ENCODE results near the gene PATZ1. TPM values are rescaled to one million over a fixed set of nuclear protein-coding genes. Genes with fewer than 3 reads are reported as not detected.

The PATZ1 gene
- total RNA-seq, 1 experiment from 2014 or later, result 31.3 TPM

DNA sequence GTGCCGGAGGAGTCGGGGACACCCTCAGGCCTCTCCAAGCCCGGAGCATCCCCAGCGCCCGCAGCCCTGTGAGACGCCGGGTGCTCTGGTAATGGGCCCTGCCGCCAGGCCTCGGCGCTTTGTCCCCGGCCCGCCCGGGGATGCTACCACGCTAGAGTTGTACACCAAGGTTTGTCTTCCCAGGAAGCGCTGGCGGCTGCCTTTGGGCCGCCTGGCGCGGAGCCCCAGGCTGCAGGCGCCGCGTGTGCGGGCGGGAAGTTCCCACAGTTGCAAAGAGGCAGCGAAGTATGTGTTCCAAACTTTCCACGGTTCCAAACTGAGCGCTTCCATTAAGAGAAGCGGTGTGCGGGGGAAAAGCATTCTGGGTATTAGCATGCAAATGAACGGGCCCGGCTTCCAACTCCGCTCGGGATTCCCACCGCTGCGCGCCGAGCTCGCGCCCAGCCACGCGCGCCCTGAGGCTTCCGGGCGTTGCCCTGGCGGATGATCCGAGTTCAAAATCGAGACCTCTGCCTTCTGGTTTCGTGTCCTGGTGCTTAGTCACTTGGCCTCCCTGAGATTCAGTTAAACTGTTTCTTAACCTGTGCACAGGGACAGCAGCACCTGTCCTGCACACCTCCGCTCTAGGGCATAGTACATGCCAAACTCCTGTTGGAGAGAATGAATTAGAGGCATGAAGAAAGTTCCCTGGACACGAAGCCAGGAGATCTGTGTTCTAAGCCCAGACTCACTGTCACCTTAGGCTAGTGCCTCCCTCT lies 1.3 kb upstream of the PATZ1 start:
- peak overlapping the region; percentile 65 for H3K27ac ChIP-seq (ENCODE audit: low read length)
- CTCF ChIA-PET, result no interaction called here
- peak; percentile 69 for TF ChIP-seq EZH2phosphoT487 (IDR thresholded peaks at IDR 0.05; ENCODE audit: borderline replicate concordance, low read length)
- TF ChIP-seq, protein P1, sequence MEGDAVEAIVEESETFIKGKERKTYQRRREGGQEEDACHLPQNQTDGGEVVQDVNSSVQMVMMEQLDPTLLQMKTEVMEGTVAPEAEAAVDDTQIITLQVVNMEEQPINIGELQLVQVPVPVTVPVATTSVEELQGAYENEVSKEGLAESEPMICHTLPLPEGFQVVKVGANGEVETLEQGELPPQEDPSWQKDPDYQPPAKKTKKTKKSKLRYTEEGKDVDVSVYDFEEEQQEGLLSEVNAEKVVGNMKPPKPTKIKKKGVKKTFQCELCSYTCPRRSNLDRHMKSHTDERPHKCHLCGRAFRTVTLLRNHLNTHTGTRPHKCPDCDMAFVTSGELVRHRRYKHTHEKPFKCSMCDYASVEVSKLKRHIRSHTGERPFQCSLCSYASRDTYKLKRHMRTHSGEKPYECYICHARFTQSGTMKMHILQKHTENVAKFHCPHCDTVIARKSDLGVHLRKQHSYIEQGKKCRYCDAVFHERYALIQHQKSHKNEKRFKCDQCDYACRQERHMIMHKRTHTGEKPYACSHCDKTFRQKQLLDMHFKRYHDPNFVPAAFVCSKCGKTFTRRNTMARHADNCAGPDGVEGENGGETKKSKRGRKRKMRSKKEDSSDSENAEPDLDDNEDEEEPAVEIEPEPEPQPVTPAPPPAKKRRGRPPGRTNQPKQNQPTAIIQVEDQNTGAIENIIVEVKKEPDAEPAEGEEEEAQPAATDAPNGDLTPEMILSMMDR (conservative IDR thresholded peaks at IDR 0.05; ENCODE audit: low read depth, low read length), result no peak
- H3K4me3 ChIP-seq (ENCODE audit: low read length), result peak overlapping the region; percentile 76
- POLR2A ChIA-PET (ENCODE audit: unreplicated experiment), result interaction anchor here (0.5 kb wide), 1 partner anchor 183 kb away, joined by 3 read pairs; no protein-coding TSS in a partner anchor
- BruUV-seq (replicated peaks), result no TSS peak
- H3K9me2 ChIP-seq (replicated peaks; ENCODE audit: low read length), result no peaks in the 10 kb centered on the region
- no peaks in the 10 kb centered on the region for H3K9me3 ChIP-seq (ENCODE audit: low read length)
- peaks cover 4% of the 10 kb centered on the region; the same call in 1 of the 2 replicates for H4K20me1 ChIP-seq (ENCODE audit: low read length)
- H3K9ac ChIP-seq (ENCODE audit: low read length), result peak overlapping the region; percentile 79
- H3K36me3 ChIP-seq (ENCODE audit: low read depth, low read length), result no peaks in the 10 kb centered on the region
- H3K4me1 ChIP-seq (ENCODE audit: insufficient read depth, low read length), result peaks cover 31% of the 10 kb centered on the region
- peak overlapping the region; percentile 63 for H2AFZ ChIP-seq (ENCODE audit: low read length)
- DNase-seq (peak; percentile 70), ATAC-seq (peak; percentile 37)
- peak overlapping the region; percentile 99 for H3K4me2 ChIP-seq (ENCODE audit: low read length)
- no peaks in the 10 kb centered on the region for H3K27me3 ChIP-seq (ENCODE audit: low read length)
- intact Hi-C loops (cut with micrococcal nuclease), result loop anchor here (5.0 kb wide), 1 partner anchor 145 kb away; no protein-coding TSS in a partner anchor
- no peaks in the 10 kb centered on the region for H3F3A ChIP-seq (ENCODE audit: low read length, unreplicated experiment)
- peaks cover 37% of the 10 kb centered on the region for H3K79me2 ChIP-seq (ENCODE audit: low read length)

DNA sequence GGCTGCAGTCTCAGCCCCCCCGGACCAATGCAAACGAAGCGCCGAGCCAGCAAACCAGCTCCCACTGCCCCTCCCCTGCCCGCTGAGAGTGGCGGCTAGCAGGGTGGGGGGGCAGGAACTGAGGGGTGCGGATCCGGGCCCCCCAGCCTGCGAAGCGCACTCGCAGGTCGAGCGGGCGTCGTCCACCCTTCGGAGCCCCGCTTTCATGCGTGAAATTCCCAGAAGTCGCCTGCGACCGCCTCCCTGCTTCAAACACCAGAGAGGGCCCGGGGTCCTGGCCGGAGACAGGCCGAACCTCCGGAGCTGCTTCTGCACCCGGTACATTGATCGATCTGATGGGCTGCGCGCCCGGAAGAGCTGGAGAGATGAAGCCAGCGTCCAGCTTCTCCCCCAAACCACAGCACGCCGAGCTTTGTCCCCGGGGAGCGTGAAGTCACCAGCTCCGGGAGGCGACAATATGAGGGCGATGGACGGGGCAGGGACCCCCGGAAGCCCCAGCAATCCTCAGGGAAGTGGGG lies 646 bp upstream of the PATZ1 start:
- intact Hi-C loops (cut with micrococcal nuclease), result loop anchor here (5.0 kb wide), 1 partner anchor 146 kb away; no protein-coding TSS in a partner anchor
- peaks cover 43% of the 10 kb centered on the region for H3K79me2 ChIP-seq (ENCODE audit: low read length)
- H3K27ac ChIP-seq (ENCODE audit: low read length), result peak overlapping the region; percentile 65
- POLR2A ChIA-PET (ENCODE audit: unreplicated experiment), result interaction anchor here (0.5 to 0.6 kb wide), 2 partner anchors 183 to 284 kb away, joined by 3 read pairs; no protein-coding TSS in a partner anchor
- TF ChIP-seq, protein P1 (conservative IDR thresholded peaks at IDR 0.05; ENCODE audit: low read depth, low read length), result no peak
- no peak for TF ChIP-seq EZH2phosphoT487 (IDR thresholded peaks at IDR 0.05; ENCODE audit: borderline replicate concordance, low read length)
- no peak for TF ChIP-seq EZH2 (IDR thresholded peaks at IDR 0.05; ENCODE audit: low read length, unreplicated experiment)
- peak overlapping the region; percentile 76 for H3K4me3 ChIP-seq (ENCODE audit: low read length)
- H3K4me1 ChIP-seq (ENCODE audit: insufficient read depth, low read length), result peaks cover 31% of the 10 kb centered on the region
- H3K27me3 ChIP-seq (ENCODE audit: low read length), result no peaks in the 10 kb centered on the region
- no peaks in the 10 kb centered on the region for H3K9me2 ChIP-seq (replicated peaks; ENCODE audit: low read length)
- peak overlapping the region; percentile 99 for H3K4me2 ChIP-seq (ENCODE audit: low read length)
- H3K9me3 ChIP-seq (ENCODE audit: low read length), result no peaks in the 10 kb centered on the region
- H3K36me3 ChIP-seq (ENCODE audit: low read depth, low read length), result peaks cover 6% of the 10 kb centered on the region; the same call in 1 of the 2 replicates
- CTCF ChIA-PET, result no interaction called here
- peak overlapping the region; percentile 79 for H3K9ac ChIP-seq (ENCODE audit: low read length)
- H4K20me1 ChIP-seq (ENCODE audit: low read length), result peaks cover 4% of the 10 kb centered on the region; the same call in 1 of the 2 replicates
- DNase-seq (peak; percentile 62), ATAC-seq (peak; percentile 21)
- H3F3A ChIP-seq (ENCODE audit: low read length, unreplicated experiment), result no peaks in the 10 kb centered on the region
- peak overlapping the region; percentile 63 for H2AFZ ChIP-seq (ENCODE audit: low read length)
- BruUV-seq (replicated peaks), result TSS peak; percentile 68

Measured in PC-3 (cell line).